Measurements from ENCODE around the gene PRTFDC1. TPM values are rescaled to one million over a fixed set of nuclear protein-coding genes. Genes with fewer than 3 reads are reported as not detected.
A peak's percentile ranks its signal among the peaks of the same experiment; 100 is the strongest.

PRTFDC1 gene
- polyA plus RNA-seq, 1 experiment = 46.8 TPM

GRCh38 chr10:24834869-24835268, 117.5 kb downstream of the PRTFDC1 start:
- ChIA-PET POLR2A (no interaction called here), CTCF (no interaction called here)
- DNase-seq (ENCODE audit: low read depth, low spot score) = no peak
- Histone ChIP-seq H3K9me3 (ENCODE audit: control insufficient read depth, insufficient read depth, low read length) (no peaks in the 10 kb centered on the region), H3K27ac (ENCODE audit: low read depth, low read length) (no peak overlapping the region), H3K27me3 (ENCODE audit: control insufficient read depth, insufficient read depth, low read length) (peaks cover 2% of the 10 kb centered on the region), H3K4me3 (ENCODE audit: low read depth, low read length) (no peak overlapping the region)
- TF ChIP-seq, protein P1, sequence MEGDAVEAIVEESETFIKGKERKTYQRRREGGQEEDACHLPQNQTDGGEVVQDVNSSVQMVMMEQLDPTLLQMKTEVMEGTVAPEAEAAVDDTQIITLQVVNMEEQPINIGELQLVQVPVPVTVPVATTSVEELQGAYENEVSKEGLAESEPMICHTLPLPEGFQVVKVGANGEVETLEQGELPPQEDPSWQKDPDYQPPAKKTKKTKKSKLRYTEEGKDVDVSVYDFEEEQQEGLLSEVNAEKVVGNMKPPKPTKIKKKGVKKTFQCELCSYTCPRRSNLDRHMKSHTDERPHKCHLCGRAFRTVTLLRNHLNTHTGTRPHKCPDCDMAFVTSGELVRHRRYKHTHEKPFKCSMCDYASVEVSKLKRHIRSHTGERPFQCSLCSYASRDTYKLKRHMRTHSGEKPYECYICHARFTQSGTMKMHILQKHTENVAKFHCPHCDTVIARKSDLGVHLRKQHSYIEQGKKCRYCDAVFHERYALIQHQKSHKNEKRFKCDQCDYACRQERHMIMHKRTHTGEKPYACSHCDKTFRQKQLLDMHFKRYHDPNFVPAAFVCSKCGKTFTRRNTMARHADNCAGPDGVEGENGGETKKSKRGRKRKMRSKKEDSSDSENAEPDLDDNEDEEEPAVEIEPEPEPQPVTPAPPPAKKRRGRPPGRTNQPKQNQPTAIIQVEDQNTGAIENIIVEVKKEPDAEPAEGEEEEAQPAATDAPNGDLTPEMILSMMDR (IDR thresholded peaks at IDR 0.05; ENCODE audit: low read depth, low read length) = no peak

- no peak overlapping the region for H3K27ac ChIP-seq (ENCODE audit: low read depth, low read length)
- H3K9me3 ChIP-seq (ENCODE audit: control insufficient read depth, insufficient read depth, low read length) = no peaks in the 10 kb centered on the region
- H3K27me3 ChIP-seq (ENCODE audit: control insufficient read depth, insufficient read depth, low read length) = no peaks in the 10 kb centered on the region
- no peak overlapping the region; the same call in 1 of the 2 replicates for H3K4me3 ChIP-seq (ENCODE audit: low read depth, low read length)
- TF ChIP-seq, protein P1 (IDR thresholded peaks at IDR 0.05; ENCODE audit: low read depth, low read length) = no peak
- POLR2A ChIA-PET = no interaction called here
- CTCF ChIA-PET = no interaction called here
- peak; percentile 46 for DNase-seq (ENCODE audit: low read depth, low spot score)
Observed at GRCh38 chr10:24826009-24826408, 126.4 kb downstream of the PRTFDC1 start.

DNA sequence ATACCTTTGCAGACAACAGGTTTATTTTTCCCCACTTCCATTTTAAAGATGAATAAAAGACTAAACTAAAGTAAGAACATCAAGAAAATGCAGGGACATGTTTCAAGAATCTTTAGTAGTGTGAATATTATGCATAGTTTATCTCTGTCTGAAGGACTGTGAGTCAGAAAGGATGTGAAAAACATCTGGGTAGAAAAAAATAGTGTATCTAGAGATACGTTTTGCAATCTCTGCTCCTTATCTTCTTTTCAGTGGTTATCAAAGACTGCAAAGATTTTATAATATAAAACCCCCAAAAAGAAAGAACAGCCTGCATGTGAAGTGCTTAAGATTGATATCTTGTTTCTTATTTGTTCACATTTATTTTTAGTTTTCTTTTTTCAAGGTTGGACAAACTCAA, 126.9 kb downstream of the PRTFDC1 start:
- Histone ChIP-seq H3K9me3 (ENCODE audit: control insufficient read depth, insufficient read depth, low read length) (no peaks in the 10 kb centered on the region), H3K4me3 (ENCODE audit: low read depth, low read length) (no peak overlapping the region), H3K27me3 (ENCODE audit: control insufficient read depth, insufficient read depth, low read length) (no peaks in the 10 kb centered on the region), H3K27ac (ENCODE audit: low read depth, low read length) (no peak overlapping the region)
- ChIA-PET POLR2A (no interaction called here), CTCF (no interaction called here)
- TF ChIP-seq, protein P1 (IDR thresholded peaks at IDR 0.05; ENCODE audit: low read depth, low read length) = no peak
- DNase-seq (ENCODE audit: low read depth, low spot score) = peak; percentile 13

DNA sequence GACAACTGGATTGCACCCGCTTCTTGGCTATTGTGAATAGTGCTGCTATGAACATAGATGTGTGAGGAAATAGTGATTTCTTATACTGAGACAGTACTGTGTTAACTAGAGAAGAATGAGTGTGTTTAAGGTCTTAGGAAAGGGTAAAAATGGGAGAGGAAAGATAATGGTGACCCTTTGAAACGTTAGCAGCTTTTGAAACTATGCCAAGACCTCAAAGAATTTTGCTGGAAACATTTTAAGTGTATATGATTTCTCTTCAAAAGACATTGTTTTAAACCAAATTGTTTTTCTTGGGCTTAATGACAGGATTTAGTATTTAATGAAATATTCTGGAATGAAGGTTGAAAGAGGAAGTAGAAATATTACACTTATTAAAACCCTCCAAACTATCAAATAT, 127.9 kb downstream of the PRTFDC1 start:
- DNase-seq (ENCODE audit: low read depth, low spot score) = no peak
- ChIA-PET POLR2A (no interaction called here), CTCF (no interaction called here)
- H3K27me3 ChIP-seq (ENCODE audit: control insufficient read depth, insufficient read depth, low read length) = no peaks in the 10 kb centered on the region
- TF ChIP-seq, protein P1 (IDR thresholded peaks at IDR 0.05; ENCODE audit: low read depth, low read length) = no peak
- H3K27ac ChIP-seq (ENCODE audit: low read depth, low read length) = no peak overlapping the region
- no peaks in the 10 kb centered on the region for H3K9me3 ChIP-seq (ENCODE audit: control insufficient read depth, insufficient read depth, low read length)
- no peak overlapping the region for H3K4me3 ChIP-seq (ENCODE audit: low read depth, low read length)

GRCh38 chr10:24824124-24824523, 128.3 kb downstream of the PRTFDC1 start:
- Histone ChIP-seq H3K27ac (ENCODE audit: low read depth, low read length) (no peak overlapping the region), H3K9me3 (ENCODE audit: control insufficient read depth, insufficient read depth, low read length) (no peaks in the 10 kb centered on the region), H3K27me3 (ENCODE audit: control insufficient read depth, insufficient read depth, low read length) (no peaks in the 10 kb centered on the region), H3K4me3 (ENCODE audit: low read depth, low read length) (no peak overlapping the region)
- ChIA-PET POLR2A (no interaction called here), CTCF (no interaction called here)
- DNase-seq (ENCODE audit: low read depth, low spot score) = no peak
- TF ChIP-seq, protein P1 (IDR thresholded peaks at IDR 0.05; ENCODE audit: low read depth, low read length) = no peak

Measured in AG04450 (cell line).